Measurements from ENCODE around the gene SEPTIN14.

DNA sequence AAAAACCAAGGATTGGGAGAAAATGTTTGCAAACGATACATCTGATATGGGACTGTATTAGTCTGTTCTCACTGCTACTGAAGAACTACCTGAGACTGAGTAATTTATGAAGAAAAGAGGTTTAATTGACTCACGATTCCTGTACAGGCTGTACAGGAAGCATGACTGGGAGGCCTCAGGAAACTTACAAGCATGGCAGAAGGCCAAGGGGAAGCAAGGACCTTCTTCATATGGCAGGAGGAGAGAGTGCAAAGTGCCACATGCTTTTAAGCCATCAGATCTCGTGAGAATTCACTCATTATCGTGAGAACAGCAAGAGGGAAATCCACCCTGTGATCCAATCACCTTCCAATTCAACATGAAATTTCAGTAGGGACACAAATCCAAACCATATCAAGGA is 35.7 kb upstream of the SEPTIN14 start:
- no peak for TF ChIP-seq POLR2A (IDR thresholded peaks at IDR 0.05; ENCODE audit: low read depth, low read length)
- TF ChIP-seq, protein P1, sequence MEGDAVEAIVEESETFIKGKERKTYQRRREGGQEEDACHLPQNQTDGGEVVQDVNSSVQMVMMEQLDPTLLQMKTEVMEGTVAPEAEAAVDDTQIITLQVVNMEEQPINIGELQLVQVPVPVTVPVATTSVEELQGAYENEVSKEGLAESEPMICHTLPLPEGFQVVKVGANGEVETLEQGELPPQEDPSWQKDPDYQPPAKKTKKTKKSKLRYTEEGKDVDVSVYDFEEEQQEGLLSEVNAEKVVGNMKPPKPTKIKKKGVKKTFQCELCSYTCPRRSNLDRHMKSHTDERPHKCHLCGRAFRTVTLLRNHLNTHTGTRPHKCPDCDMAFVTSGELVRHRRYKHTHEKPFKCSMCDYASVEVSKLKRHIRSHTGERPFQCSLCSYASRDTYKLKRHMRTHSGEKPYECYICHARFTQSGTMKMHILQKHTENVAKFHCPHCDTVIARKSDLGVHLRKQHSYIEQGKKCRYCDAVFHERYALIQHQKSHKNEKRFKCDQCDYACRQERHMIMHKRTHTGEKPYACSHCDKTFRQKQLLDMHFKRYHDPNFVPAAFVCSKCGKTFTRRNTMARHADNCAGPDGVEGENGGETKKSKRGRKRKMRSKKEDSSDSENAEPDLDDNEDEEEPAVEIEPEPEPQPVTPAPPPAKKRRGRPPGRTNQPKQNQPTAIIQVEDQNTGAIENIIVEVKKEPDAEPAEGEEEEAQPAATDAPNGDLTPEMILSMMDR (conservative IDR thresholded peaks at IDR 0.05; ENCODE audit: low read depth, low read length) = no peak
- no peak for TF ChIP-seq RFX5 (IDR thresholded peaks at IDR 0.05; ENCODE audit: low read depth, low read length)
- TF ChIP-seq MAZ (IDR thresholded peaks at IDR 0.05; ENCODE audit: borderline replicate concordance, low read depth, low read length) = no peak
- TF ChIP-seq CHD1 (IDR thresholded peaks at IDR 0.05; ENCODE audit: low read depth, low read length) = no peak
- no peak for TF ChIP-seq CEBPB (IDR thresholded peaks at IDR 0.05; ENCODE audit: low read depth, low read length)
- no peak for TF ChIP-seq RAD21 (IDR thresholded peaks at IDR 0.05; ENCODE audit: low read length)
- no peak for TF ChIP-seq FOS (IDR thresholded peaks at IDR 0.05; ENCODE audit: low read depth, low read length)
- no peak for TF ChIP-seq SMC3 (IDR thresholded peaks at IDR 0.05; ENCODE audit: low read depth, low read length)
- TF ChIP-seq RCOR1 (IDR thresholded peaks at IDR 0.05; ENCODE audit: insufficient replicate concordance, low read length) = no peak
- TF ChIP-seq MXI1 (IDR thresholded peaks at IDR 0.05; ENCODE audit: borderline replicate concordance, low read depth, low read length) = no peak
- no peak for TF ChIP-seq NFE2L2 (IDR thresholded peaks at IDR 0.05; ENCODE audit: low read depth, low read length)
- no peak for TF ChIP-seq MAFK (IDR thresholded peaks at IDR 0.05; ENCODE audit: low read depth, low read length)
